Measurements from ENCODE around the gene TEKT2.

The TEKT2 gene

GRCh38 chr1:36083635-36084496 is at the start of gene TEKT2:
TSS of gene TEKT2 (plus strand) at chr1:36084094. CDS start at chr1:36084922, 828 bp downstream.
- H3K27ac ChIP-seq = no peak within 1 kb of the TSS
- TF ChIP-seq ZFX (IDR thresholded peaks at IDR 0.05) = no peak
- no peak for TF ChIP-seq CTCF (conservative IDR thresholded peaks at IDR 0.05)

GRCh38 chr1:36034692-36035091 is 49.2 kb upstream of the TEKT2 start:
- no peak for TF ChIP-seq CTCF (conservative IDR thresholded peaks at IDR 0.05)
- TF ChIP-seq ZFX (IDR thresholded peaks at IDR 0.05) = no peak
- H3K27ac ChIP-seq = no peak overlapping the region

DNA sequence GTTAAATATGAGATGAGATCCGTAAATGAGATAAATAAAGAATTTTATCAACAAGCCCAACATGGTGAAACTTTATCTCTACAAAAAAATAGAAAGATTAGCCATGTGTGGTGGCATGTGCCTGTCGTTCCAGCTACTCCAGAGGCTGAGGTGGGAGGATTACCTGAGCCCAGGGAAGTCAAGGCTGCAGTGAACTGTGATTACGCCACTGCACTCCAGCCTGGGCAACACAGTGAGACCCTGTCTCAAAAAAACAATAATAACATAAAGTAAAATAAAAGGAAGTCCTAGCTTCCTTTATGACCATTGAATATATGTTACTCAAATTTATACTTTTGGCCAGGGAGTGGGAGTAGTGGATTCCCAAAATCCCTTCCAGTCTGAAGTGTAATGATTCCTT is 48.7 kb upstream of the TEKT2 start:
- TF ChIP-seq CTCF (conservative IDR thresholded peaks at IDR 0.05) (no peak), ZFX (IDR thresholded peaks at IDR 0.05) (no peak)
- H3K27ac ChIP-seq = no peak overlapping the region

- H3K27ac ChIP-seq = no peak overlapping the region
- TF ChIP-seq CTCF (conservative IDR thresholded peaks at IDR 0.05) (no peak), ZFX (IDR thresholded peaks at IDR 0.05) (no peak)
These were observed 43.7 kb upstream of the TEKT2 start for GRCh38 chr1:36040238-36040637.

DNA sequence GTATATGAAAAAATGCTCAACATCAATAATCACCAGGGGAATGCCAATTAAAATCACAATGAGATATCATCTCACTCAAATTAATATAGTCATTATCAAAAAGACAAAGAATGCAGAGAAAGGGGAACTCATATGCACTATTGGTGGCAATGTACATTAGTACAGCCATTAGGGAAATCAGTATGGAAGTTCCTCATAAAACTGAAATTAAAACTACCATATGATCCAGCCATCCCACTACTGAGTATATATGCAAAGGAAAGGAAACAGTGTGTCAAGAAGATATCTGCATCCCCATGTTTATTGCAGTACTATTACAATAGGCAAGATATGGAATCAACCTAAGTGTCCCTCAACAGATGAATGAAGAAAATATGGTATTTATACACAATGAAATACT is 32.1 kb upstream of the TEKT2 start:
- TF ChIP-seq CTCF (conservative IDR thresholded peaks at IDR 0.05) (no peak), ZFX (IDR thresholded peaks at IDR 0.05) (no peak)
- H3K27ac ChIP-seq = no peak overlapping the region

DNA sequence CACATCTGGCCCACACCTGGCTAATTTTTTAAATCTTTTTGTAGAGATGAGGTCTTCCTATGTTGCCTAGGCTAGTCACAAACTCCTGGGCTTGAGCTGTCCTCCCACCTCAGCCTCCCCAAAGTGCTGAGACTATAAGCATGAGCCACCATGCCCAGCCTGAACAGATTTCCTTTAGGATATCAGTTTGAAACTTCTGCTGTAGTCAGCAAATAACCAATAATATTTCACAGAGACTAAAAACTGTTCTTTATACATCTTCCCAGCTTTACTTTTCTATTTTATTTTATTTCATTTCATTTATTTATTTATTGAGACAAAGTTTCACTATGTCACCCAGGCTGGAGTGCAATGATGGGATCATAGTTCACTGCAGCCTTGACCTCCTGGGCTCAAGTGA is 29.9 kb upstream of the TEKT2 start:
- TF ChIP-seq CTCF (conservative IDR thresholded peaks at IDR 0.05) (no peak), ZFX (IDR thresholded peaks at IDR 0.05) (no peak)
- no peak overlapping the region for H3K27ac ChIP-seq

DNA sequence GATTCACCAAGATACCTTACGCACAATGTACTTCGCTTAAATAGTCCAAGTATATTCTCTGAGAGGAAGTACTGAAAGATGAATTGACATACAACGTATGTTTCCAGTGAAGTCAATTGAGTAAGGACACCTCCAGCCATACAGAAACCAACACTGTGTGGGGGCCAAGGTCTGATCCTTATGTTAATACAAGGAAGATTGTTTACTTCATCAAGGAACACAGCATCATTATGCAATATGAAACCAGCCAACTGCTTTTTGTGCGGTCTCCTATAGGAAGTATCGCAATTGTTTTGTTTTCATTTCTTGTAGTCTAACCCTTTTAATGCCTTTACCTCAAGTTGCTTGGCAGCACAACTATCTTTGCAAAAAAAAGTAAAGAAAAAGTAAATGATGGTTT is 28.2 kb upstream of the TEKT2 start:
- H3K27ac ChIP-seq = no peak overlapping the region
- TF ChIP-seq CTCF (conservative IDR thresholded peaks at IDR 0.05) = no peak
- TF ChIP-seq ZFX (IDR thresholded peaks at IDR 0.05) = no peak

Data from C4-2B (cell line).